GM21717 (cell line): Measurements from ENCODE around the gene CSTPP1.
"Not testable (repeated sequence)": the region's sequence is repeated elsewhere in the genome, so short reads cannot be mapped to it uniquely, and the experiment has no call there.

ENCODE experiments used
- ATAC-seq: cut with Tn5 transposase; IDR thresholded peaks from one replicate; pipeline ENCODE4 v1.9.1; 2021; ENCODE audit warnings: mild to moderate bottlenecking, moderate library complexity; ENCODE audit not compliant: unreplicated experiment

The CSTPP1 gene

DNA sequence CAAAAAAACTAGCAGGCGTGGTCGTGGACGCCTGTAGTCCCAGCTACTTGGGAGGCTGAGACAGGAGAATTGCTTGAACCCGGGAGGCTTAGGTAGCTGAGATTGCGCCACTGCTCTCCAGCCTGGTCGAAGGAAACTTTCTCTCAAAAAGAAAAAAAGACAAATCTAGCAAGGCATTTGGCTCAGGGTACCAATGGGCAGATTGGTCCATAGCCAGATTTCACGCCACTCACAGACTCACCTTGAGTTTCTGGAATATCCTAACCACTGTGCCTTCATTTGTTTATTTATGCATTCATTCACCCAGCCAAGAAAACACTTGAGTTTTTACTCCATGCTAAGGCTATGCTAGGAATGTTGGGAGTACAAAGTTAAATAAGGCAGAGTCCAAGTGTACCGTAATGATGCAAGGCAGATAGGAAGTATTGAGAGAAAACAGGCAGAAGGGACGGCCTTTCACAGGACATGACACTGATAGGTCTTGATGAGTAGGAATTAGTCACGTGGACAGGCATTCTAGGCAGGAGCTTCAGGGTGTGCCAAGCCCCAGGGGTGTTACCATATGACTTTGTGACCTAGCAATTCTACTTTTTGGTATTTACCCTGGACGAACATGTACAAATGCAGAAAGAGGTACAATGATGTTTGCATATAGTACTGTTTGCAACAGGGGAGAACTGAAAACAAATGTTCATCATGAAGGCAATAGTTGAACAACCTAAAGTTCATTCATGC lies 252.7 kb downstream of the CSTPP1 start:
- no peak for ATAC-seq

- ATAC-seq: not testable (repeated sequence)
Observed at GRCh38 chr11:47191137-47191536, 254.6 kb downstream of the CSTPP1 start.

- no peak for ATAC-seq
Observed at GRCh38 chr11:47192111-47192510, 255.6 kb downstream of the CSTPP1 start.

GRCh38 chr11:47198161-47198560 lies 261.6 kb downstream of the CSTPP1 start:
- ATAC-seq: not testable (repeated sequence)

DNA sequence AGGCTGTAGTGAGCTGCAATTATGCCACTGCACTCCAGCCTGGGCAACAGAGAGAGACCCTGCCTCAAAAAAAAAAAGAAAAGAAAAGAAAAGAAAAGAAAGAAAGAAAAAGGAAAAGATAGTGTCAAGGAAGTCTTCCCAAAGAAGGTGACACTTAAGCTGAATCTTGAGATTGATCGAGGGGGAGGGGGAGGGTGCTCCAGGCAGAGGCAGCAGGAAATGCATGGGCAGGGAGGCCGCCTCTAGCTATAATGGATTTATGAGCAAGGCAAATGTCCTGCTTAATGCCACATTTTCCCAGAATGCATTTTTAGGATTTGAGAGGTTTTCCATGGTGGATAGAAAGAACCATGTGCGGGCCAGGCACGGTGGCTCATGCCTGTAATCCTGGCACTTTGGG lies 264.5 kb downstream of the CSTPP1 start:
- no peak for ATAC-seq

- no peak for ATAC-seq
Observed at GRCh38 chr11:47202576-47202975, 266.0 kb downstream of the CSTPP1 start.

GRCh38 chr11:47204637-47204989 lies 268.1 kb downstream of the CSTPP1 start:
- ATAC-seq: no peak

- not testable (repeated sequence) for ATAC-seq
Observed at GRCh38 chr11:47206577-47206976, 270.0 kb downstream of the CSTPP1 start.

- ATAC-seq: no peak
Observed at GRCh38 chr11:47207459-47207858, 270.9 kb downstream of the CSTPP1 start.

DNA sequence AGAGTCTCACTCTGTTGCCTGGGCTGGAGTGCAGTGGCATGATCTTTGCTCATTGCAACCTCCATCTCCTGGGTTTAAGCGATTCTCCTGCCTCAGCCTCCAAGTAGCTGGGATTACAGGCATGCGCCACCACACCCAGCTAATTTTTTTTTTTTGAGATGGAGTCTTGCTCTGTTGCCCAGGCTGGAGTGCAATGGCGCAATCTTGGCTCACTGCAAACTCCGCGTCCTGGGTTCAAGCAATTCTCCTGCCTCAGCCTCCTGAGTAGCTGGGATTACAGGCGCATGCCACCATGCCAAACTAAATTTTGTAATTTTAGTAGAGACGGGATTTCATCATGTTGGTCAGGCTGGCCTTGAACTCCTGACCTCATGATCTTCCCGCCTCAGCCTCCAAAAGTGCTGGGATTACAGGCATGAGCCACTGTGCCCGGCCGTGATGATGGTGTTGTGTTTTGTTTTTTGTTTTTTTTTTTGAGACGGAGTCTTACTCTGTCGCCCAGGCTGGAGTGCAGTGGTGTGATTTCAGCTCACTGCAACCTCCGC lies 271.5 kb downstream of the CSTPP1 start:
- ATAC-seq: not testable (repeated sequence)

GRCh38 chr11:47208628-47209027 lies 272.1 kb downstream of the CSTPP1 start:
- ATAC-seq: no peak
